OCI-LY1 (cell line): Measurements from ENCODE around the gene NSD2.

Experiments
- H2AFZ ChIP-seq: fragments of 200-600 bp; sonication (generic), shearing (Covaris generic); 2 replicates; pipeline ENCODE4 v1.6.0; 2014; ENCODE audit warnings: antibody characterized with exemption, mild to moderate bottlenecking, low read length
- H3F3A ChIP-seq: fragments of 200-600 bp; sonication (generic), shearing (Covaris generic); 2 replicates; pipeline ENCODE4 v1.6.0; 2014; ENCODE audit warnings: mild to moderate bottlenecking, antibody characterized with exemption, low read length, moderate library complexity; ENCODE audit not compliant: insufficient read depth
- H3K27ac ChIP-seq: fragments of 200-600 bp; sonication (generic); 2 replicates; pipeline ENCODE4 v1.5.1; 2014; ENCODE audit warnings: low read length, mixed run types, mild to moderate bottlenecking, low read depth; ENCODE audit not compliant: poor library complexity, severe bottlenecking
- H3K27me3 ChIP-seq: fragments of 200-600 bp; sonication (generic); 2 replicates; pipeline ENCODE4 v1.6.0; 2014; ENCODE audit warnings: antibody characterized with exemption, mild to moderate bottlenecking, low read length, moderate library complexity; ENCODE audit not compliant: insufficient read depth
- H3K36me3 ChIP-seq: fragments of 200-600 bp; sonication (generic); 2 replicates; pipeline ENCODE4 v1.6.1; 2014; ENCODE audit warnings: mild to moderate bottlenecking, antibody characterized with exemption, low read length, moderate library complexity, mixed read lengths; ENCODE audit not compliant: insufficient read depth
- H3K4me1 ChIP-seq: fragments of 200-600 bp; sonication (generic); 2 replicates; pipeline ENCODE4 v1.5.1; 2014; ENCODE audit warnings: mild to moderate bottlenecking, low read length, moderate library complexity; ENCODE audit not compliant: insufficient read depth, severe bottlenecking
- H3K4me2 ChIP-seq: fragments of 200-600 bp; sonication (generic), shearing (Covaris generic); 2 replicates; pipeline ENCODE4 v1.6.1; 2014; ENCODE audit warnings: low read length
- H3K4me3 ChIP-seq: fragments of 200-600 bp; sonication (generic); 2 replicates; pipeline ENCODE4 v1.5.1; 2014; ENCODE audit warnings: low read length, low read depth, mild to moderate bottlenecking, mixed read lengths; ENCODE audit not compliant: poor library complexity, severe bottlenecking
- H3K79me2 ChIP-seq: fragments of 200-600 bp; shearing (Covaris generic); 2 replicates; pipeline ENCODE4 v1.6.1; 2016; ENCODE audit warnings: mixed run types, low read length, mixed read lengths; ENCODE audit not compliant: insufficient read depth
- H3K9ac ChIP-seq: fragments of 200-600 bp; sonication (generic), shearing (Covaris generic); 2 replicates; pipeline ENCODE4 v1.6.1; 2014; ENCODE audit warnings: mild to moderate bottlenecking, low read length, mixed read lengths
- H3K9me2 ChIP-seq: fragments of 200-600 bp; sonication (generic), shearing (Covaris generic); 2 replicates; pipeline ENCODE4 v1.6.1; 2014; ENCODE audit warnings: low read depth, mild to moderate bottlenecking, low read length, mixed read lengths
- H3K9me3 ChIP-seq: fragments of 200-600 bp; shearing (Covaris generic); 2 replicates; pipeline ENCODE4 v1.6.1; 2014; ENCODE audit warnings: low read length, mixed read lengths
- H4K20me1 ChIP-seq: fragments of 200-600 bp; sonication (generic), shearing (Covaris generic); 2 replicates; pipeline ENCODE4 v1.6.0; 2016; ENCODE audit warnings: mild to moderate bottlenecking, low read length; ENCODE audit not compliant: insufficient read depth
- EZH2 ChIP-seq: fragments of 200-600 bp; sonication (generic), shearing (Covaris generic); IDR thresholded peaks from 2 replicates; pipeline ENCODE4 v1.8.0; 2017; ENCODE audit warnings: borderline replicate concordance, mixed run types, mild to moderate bottlenecking, antibody characterized with exemption, low read length, moderate library complexity, mixed read lengths
- TF ChIP-seq, protein P1 (sequence below): fragments of 200-600 bp; sonication (generic), shearing (Covaris generic); IDR thresholded peaks from 2 replicates; pipeline ENCODE4 v1.5.1; 2017; ENCODE audit warnings: mild to moderate bottlenecking, antibody characterized with exemption, low read length, moderate library complexity, mixed read lengths

The NSD2 gene

DNA sequence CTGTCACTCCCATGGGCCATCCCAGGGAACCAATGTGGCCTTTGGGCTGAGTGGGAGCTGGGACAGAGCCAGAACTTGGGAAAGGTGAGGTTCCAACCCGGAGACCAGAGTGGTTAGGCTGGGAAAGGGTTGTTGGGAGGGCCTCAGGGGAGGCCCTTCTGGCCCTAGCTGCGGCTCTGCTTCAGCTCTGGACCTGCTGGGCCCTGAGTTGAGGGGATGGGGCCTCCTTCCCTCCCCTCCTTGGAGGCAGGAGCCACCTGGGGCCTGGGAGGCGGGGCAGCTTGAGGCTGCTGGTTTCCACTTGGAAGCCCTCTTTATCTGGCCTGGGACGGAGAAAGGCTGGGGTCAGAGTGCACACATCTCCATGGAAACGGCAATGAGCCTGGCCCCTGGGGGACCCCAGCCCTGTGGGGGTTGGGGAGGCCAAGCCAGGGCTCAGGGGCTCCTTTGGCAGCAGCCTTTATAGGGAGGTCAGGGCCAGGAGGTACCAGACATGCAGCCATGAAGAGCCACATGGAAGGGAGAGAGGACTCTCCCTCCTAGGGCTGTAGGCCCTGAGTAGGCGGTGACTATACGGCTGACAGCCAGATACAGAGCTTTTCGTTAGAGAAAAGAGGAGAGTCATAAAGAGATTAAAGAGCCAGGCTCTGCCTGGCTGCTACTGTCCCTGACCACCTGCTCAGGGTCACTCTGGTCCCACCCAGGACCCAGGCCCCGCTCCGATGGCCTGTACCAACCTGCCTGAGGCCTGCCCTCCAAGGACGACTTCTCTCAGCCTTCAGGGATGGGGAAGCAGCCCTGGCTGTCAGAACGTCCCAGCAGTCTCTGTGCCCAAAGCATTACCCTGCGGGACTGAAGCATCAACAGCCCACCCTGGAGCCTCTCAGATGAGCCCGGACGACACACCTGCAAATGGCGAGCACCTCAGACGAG is 6.9 kb upstream of the NSD2 start:
- Histone ChIP-seq H3F3A (no peaks in the 10 kb centered on the region), H3K9me2 (no peaks in the 10 kb centered on the region), H3K36me3 (no peaks in the 10 kb centered on the region), H3K4me1 (peaks cover 18% of the 10 kb centered on the region), H3K4me3 (no peak overlapping the region), H3K9me3 (no peaks in the 10 kb centered on the region), H3K79me2 (no peaks in the 10 kb centered on the region), H3K27ac (no peak overlapping the region), H4K20me1 (no peaks in the 10 kb centered on the region), H2AFZ (no peak overlapping the region), H3K27me3 (no peaks in the 10 kb centered on the region), H3K4me2 (no peak overlapping the region), H3K9ac (no peak overlapping the region)
- TF ChIP-seq, protein P1, sequence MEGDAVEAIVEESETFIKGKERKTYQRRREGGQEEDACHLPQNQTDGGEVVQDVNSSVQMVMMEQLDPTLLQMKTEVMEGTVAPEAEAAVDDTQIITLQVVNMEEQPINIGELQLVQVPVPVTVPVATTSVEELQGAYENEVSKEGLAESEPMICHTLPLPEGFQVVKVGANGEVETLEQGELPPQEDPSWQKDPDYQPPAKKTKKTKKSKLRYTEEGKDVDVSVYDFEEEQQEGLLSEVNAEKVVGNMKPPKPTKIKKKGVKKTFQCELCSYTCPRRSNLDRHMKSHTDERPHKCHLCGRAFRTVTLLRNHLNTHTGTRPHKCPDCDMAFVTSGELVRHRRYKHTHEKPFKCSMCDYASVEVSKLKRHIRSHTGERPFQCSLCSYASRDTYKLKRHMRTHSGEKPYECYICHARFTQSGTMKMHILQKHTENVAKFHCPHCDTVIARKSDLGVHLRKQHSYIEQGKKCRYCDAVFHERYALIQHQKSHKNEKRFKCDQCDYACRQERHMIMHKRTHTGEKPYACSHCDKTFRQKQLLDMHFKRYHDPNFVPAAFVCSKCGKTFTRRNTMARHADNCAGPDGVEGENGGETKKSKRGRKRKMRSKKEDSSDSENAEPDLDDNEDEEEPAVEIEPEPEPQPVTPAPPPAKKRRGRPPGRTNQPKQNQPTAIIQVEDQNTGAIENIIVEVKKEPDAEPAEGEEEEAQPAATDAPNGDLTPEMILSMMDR = no peak
- no peak for TF ChIP-seq EZH2

DNA sequence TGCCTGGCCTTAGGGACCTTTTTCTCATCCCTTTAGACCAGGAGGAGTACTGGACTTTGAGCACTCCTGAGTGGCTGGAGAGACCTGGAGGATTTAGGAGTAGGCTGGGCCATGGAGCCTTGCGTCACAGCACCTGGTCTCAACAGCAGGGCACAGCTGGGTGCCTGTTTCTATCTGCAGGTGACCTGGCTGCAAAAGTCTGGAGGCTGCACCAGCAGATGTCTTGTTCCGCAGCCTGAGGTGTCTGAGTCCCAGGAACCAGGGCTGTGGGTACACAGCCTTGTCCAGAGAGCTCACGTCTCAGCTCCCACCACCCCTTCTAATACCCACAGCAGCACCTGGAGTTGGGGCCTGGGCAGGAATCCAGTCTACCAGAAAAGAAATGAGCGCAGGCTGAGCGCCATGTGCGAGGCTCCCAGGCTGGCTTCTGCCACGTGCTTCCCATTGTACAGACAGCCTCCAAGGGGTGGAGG is 5.0 kb upstream of the NSD2 start:
- H3K27me3 ChIP-seq = no peaks in the 10 kb centered on the region
- TF ChIP-seq, protein P1 = no peak
- TF ChIP-seq EZH2 = no peak

DNA sequence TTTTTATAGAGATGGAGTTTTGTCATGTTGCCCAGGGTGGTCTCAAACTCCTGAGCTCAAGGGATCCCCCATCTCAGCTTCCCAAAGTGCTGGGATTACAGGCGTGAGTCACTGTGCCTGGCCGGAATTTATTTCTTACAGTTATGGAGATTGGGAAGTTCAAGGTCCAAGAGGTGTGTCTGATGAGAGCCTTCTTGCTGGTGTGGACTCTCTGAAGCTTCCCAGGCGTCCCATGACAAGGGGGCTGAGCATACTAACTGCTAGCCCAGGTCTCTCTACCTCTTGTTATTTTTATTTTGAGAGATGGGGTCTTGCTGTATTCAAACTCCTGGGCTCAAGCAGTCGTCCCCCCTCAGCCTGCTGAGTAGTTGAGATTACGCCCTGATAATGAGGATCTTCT is 2.9 kb upstream of the NSD2 start:
- Histone ChIP-seq H3K27me3 (no peaks in the 10 kb centered on the region), H3K79me2 (peaks cover 15% of the 10 kb centered on the region), H2AFZ (no peak overlapping the region), H3K9ac (no peak overlapping the region), H4K20me1 (no peaks in the 10 kb centered on the region), H3F3A (no peaks in the 10 kb centered on the region), H3K4me2 (no peak overlapping the region), H3K36me3 (no peaks in the 10 kb centered on the region), H3K4me1 (peaks cover 22% of the 10 kb centered on the region), H3K9me3 (no peaks in the 10 kb centered on the region), H3K9me2 (no peaks in the 10 kb centered on the region), H3K4me3 (no peak overlapping the region), H3K27ac (no peak overlapping the region)
- no peak for TF ChIP-seq EZH2
- TF ChIP-seq, protein P1 = no peak

More for the DNA sequence above, 5.0 kb upstream of the NSD2 start:
- Histone ChIP-seq H3K4me2 (no peak overlapping the region), H3K36me3 (no peaks in the 10 kb centered on the region), H2AFZ (no peak overlapping the region), H3K79me2 (no peaks in the 10 kb centered on the region), H3K27ac (no peak overlapping the region), H3K4me1 (peaks cover 29% of the 10 kb centered on the region), H4K20me1 (no peaks in the 10 kb centered on the region), H3F3A (no peaks in the 10 kb centered on the region), H3K9me3 (no peaks in the 10 kb centered on the region), H3K9ac (no peak overlapping the region), H3K9me2 (no peaks in the 10 kb centered on the region), H3K4me3 (no peak overlapping the region)
